OCI-LY1 (cell line): ENCODE data around the gene PES1.

Experiments used
- CTCF ChIP-seq: fragments of 200-600 bp; sonication (generic), shearing (Covaris generic); IDR thresholded peaks from 2 replicates; pipeline ENCODE4 v1.5.1; 2017; ENCODE audit warnings: mild to moderate bottlenecking, antibody characterized with exemption, low read length, moderate library complexity, mixed read lengths
- EZH2 ChIP-seq: fragments of 200-600 bp; sonication (generic), shearing (Covaris generic); IDR thresholded peaks from 2 replicates; pipeline ENCODE4 v1.8.0; 2017; ENCODE audit warnings: borderline replicate concordance, mixed run types, mild to moderate bottlenecking, antibody characterized with exemption, low read length, moderate library complexity, mixed read lengths

GRCh38 chr22:30600921-30601320 lies 9.2 kb upstream of the PES1 start:
- TF ChIP-seq CTCF, result no peak
- TF ChIP-seq EZH2, result no peak
